OCI-LY1 (cell line): ENCODE results near the gene MAP3K9.
A peak's percentile ranks its signal among the peaks of the same experiment; 100 is the strongest.
"Not testable (repeated sequence)": the region's sequence is repeated elsewhere in the genome, so short reads cannot be mapped to it uniquely, and the experiment has no call there.

ENCODE experiments used
- H2AFZ ChIP-seq: fragments of 200-600 bp; sonication (generic), shearing (Covaris generic); 2 replicates; pipeline ENCODE4 v1.6.0; 2014; ENCODE audit warnings: antibody characterized with exemption, mild to moderate bottlenecking, low read length
- H3F3A ChIP-seq: fragments of 200-600 bp; sonication (generic), shearing (Covaris generic); 2 replicates; pipeline ENCODE4 v1.6.0; 2014; ENCODE audit warnings: mild to moderate bottlenecking, antibody characterized with exemption, low read length, moderate library complexity; ENCODE audit not compliant: insufficient read depth
- H3K27ac ChIP-seq: fragments of 200-600 bp; sonication (generic); 2 replicates; pipeline ENCODE4 v1.5.1; 2014; ENCODE audit warnings: low read length, mixed run types, mild to moderate bottlenecking, low read depth; ENCODE audit not compliant: poor library complexity, severe bottlenecking
- H3K27me3 ChIP-seq: fragments of 200-600 bp; sonication (generic); 2 replicates; pipeline ENCODE4 v1.6.0; 2014; ENCODE audit warnings: antibody characterized with exemption, mild to moderate bottlenecking, low read length, moderate library complexity; ENCODE audit not compliant: insufficient read depth
- H3K36me3 ChIP-seq: fragments of 200-600 bp; sonication (generic); 2 replicates; pipeline ENCODE4 v1.6.1; 2014; ENCODE audit warnings: mild to moderate bottlenecking, antibody characterized with exemption, low read length, moderate library complexity, mixed read lengths; ENCODE audit not compliant: insufficient read depth
- H3K4me1 ChIP-seq: fragments of 200-600 bp; sonication (generic); 2 replicates; pipeline ENCODE4 v1.5.1; 2014; ENCODE audit warnings: mild to moderate bottlenecking, low read length, moderate library complexity; ENCODE audit not compliant: insufficient read depth, severe bottlenecking
- H3K4me2 ChIP-seq: fragments of 200-600 bp; sonication (generic), shearing (Covaris generic); 2 replicates; pipeline ENCODE4 v1.6.1; 2014; ENCODE audit warnings: low read length
- H3K4me3 ChIP-seq: fragments of 200-600 bp; sonication (generic); 2 replicates; pipeline ENCODE4 v1.5.1; 2014; ENCODE audit warnings: low read length, low read depth, mild to moderate bottlenecking, mixed read lengths; ENCODE audit not compliant: poor library complexity, severe bottlenecking
- H3K79me2 ChIP-seq: fragments of 200-600 bp; shearing (Covaris generic); 2 replicates; pipeline ENCODE4 v1.6.1; 2016; ENCODE audit warnings: mixed run types, low read length, mixed read lengths; ENCODE audit not compliant: insufficient read depth
- H3K9ac ChIP-seq: fragments of 200-600 bp; sonication (generic), shearing (Covaris generic); 2 replicates; pipeline ENCODE4 v1.6.1; 2014; ENCODE audit warnings: mild to moderate bottlenecking, low read length, mixed read lengths
- H3K9me2 ChIP-seq: fragments of 200-600 bp; sonication (generic), shearing (Covaris generic); 2 replicates; pipeline ENCODE4 v1.6.1; 2014; ENCODE audit warnings: low read depth, mild to moderate bottlenecking, low read length, mixed read lengths
- H3K9me3 ChIP-seq: fragments of 200-600 bp; shearing (Covaris generic); 2 replicates; pipeline ENCODE4 v1.6.1; 2014; ENCODE audit warnings: low read length, mixed read lengths
- H4K20me1 ChIP-seq: fragments of 200-600 bp; sonication (generic), shearing (Covaris generic); 2 replicates; pipeline ENCODE4 v1.6.0; 2016; ENCODE audit warnings: mild to moderate bottlenecking, low read length; ENCODE audit not compliant: insufficient read depth
- CTCF ChIP-seq: fragments of 200-600 bp; sonication (generic), shearing (Covaris generic); IDR thresholded peaks from 2 replicates; pipeline ENCODE4 v1.5.1; 2017; ENCODE audit warnings: mild to moderate bottlenecking, antibody characterized with exemption, low read length, moderate library complexity, mixed read lengths
- EZH2 ChIP-seq: fragments of 200-600 bp; sonication (generic), shearing (Covaris generic); IDR thresholded peaks from 2 replicates; pipeline ENCODE4 v1.8.0; 2017; ENCODE audit warnings: borderline replicate concordance, mixed run types, mild to moderate bottlenecking, antibody characterized with exemption, low read length, moderate library complexity, mixed read lengths

The MAP3K9 gene

GRCh38 chr14:70856851-70857495, 47.7 kb upstream of the MAP3K9 start:
- no peaks in the 10 kb centered on the region for H3K4me1 ChIP-seq
- H3K9me2 ChIP-seq = no peaks in the 10 kb centered on the region
- no peaks in the 10 kb centered on the region for H3K79me2 ChIP-seq
- no peak overlapping the region for H3K9ac ChIP-seq
- no peak for TF ChIP-seq CTCF
- no peak for TF ChIP-seq EZH2
- no peak overlapping the region for H3K27ac ChIP-seq
- no peak overlapping the region for H3K4me3 ChIP-seq
- H3K36me3 ChIP-seq = no peaks in the 10 kb centered on the region
- no peak overlapping the region for H3K4me2 ChIP-seq
- H3K9me3 ChIP-seq = no peaks in the 10 kb centered on the region
- no peaks in the 10 kb centered on the region for H4K20me1 ChIP-seq
- no peaks in the 10 kb centered on the region for H3F3A ChIP-seq
- H3K27me3 ChIP-seq = no peaks in the 10 kb centered on the region
- H2AFZ ChIP-seq = no peak overlapping the region

- Histone ChIP-seq H3K4me3 (no peak overlapping the region), H3K9me2 (no peaks in the 10 kb centered on the region), H3K36me3 (no peaks in the 10 kb centered on the region), H3K9me3 (no peaks in the 10 kb centered on the region), H3F3A (no peaks in the 10 kb centered on the region), H3K4me1 (no peaks in the 10 kb centered on the region), H3K4me2 (no peak overlapping the region), H2AFZ (no peak overlapping the region), H3K9ac (no peak overlapping the region), H4K20me1 (no peaks in the 10 kb centered on the region), H3K79me2 (no peaks in the 10 kb centered on the region), H3K27me3 (no peaks in the 10 kb centered on the region), H3K27ac (no peak overlapping the region)
- TF ChIP-seq EZH2 (no peak), CTCF (peak; percentile 25)
Observed at GRCh38 chr14:70855486-70855885, 46.2 kb upstream of the MAP3K9 start.

GRCh38 chr14:70853658-70854057, 44.3 kb upstream of the MAP3K9 start:
- not testable (repeated sequence) for H3K27me3 ChIP-seq, H3K4me3 ChIP-seq, H3K9ac ChIP-seq, H3F3A ChIP-seq, H3K27ac ChIP-seq, H4K20me1 ChIP-seq, H3K4me2 ChIP-seq, H3K9me3 ChIP-seq, H3K36me3 ChIP-seq, H3K4me1 ChIP-seq, H2AFZ ChIP-seq, H3K79me2 ChIP-seq, H3K9me2 ChIP-seq

- Histone ChIP-seq H3K4me1 (no peaks in the 10 kb centered on the region), H2AFZ (no peak overlapping the region), H4K20me1 (no peaks in the 10 kb centered on the region), H3K4me3 (no peak overlapping the region), H3K9ac (no peak overlapping the region), H3K4me2 (no peak overlapping the region), H3K9me3 (no peaks in the 10 kb centered on the region), H3K36me3 (no peaks in the 10 kb centered on the region), H3K27ac (no peak overlapping the region), H3K9me2 (no peaks in the 10 kb centered on the region), H3K27me3 (no peaks in the 10 kb centered on the region), H3F3A (no peaks in the 10 kb centered on the region), H3K79me2 (no peaks in the 10 kb centered on the region)
- TF ChIP-seq EZH2 = no peak
- no peak for TF ChIP-seq CTCF
Observed at GRCh38 chr14:70847406-70848090, 38.2 kb upstream of the MAP3K9 start.
